Upper lobe of left lung (tissue), 4 donors: ENCODE results near the gene SH3PXD2A.

ENCODE experiments used
- EP300 ChIP-seq, 4 donors: sonication (generic); formaldehyde crosslinking; IDR thresholded peaks; one replicate each; pipeline ENCODE4 v1.5.1; 2017; ENCODE audit warnings: antibody characterized with exemption in 4 of 4, control low read depth in 2 of 4
- POLR2A ChIP-seq, 4 donors: fragments of 450-650 bp; IDR thresholded peaks; one replicate each; pipeline ENCODE4 v1.5.1; 2016 to 2017; ENCODE audit warnings: antibody characterized with exemption in 4 of 4, mild to moderate bottlenecking in 2 of 4
- POLR2AphosphoS5 ChIP-seq, 2 donors: sonication (generic); formaldehyde crosslinking; IDR thresholded peaks; one replicate each; pipeline ENCODE4 v1.5.1; 2017; ENCODE audit warnings: antibody characterized with exemption in 2 of 2
- TF ChIP-seq, protein P1 (sequence below), 6 experiments: fragments of 450-650 bp in 4 of 6; fragments of 200-600 bp in 2 of 6; sonication (generic) in 2 of 6; IDR thresholded peaks; one replicate each; pipeline ENCODE4 v1.5.1; 2016 to 2019; ENCODE audit warnings: antibody characterized with exemption in 6 of 6

DNA sequence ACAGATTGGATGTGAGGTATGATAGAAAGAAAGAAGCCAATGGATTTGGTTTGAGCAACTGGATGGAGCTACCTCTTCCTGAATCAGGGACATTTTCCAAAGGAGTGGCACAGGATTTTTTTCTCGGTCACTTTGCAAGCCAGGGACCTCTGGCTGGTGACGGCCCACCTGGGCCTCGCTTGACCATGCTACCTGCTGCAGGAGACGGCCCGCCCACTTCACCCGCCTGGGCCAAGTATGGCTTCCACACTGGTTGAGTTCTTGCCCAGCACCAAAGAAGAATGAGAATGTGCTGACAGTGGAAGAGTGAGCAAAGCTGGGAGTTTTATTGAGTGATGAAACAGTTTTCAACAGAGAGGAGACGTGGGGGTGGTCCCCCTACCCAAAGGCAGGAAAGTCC, 24.5 kb upstream of the SH3PXD2A start:
- TF ChIP-seq, protein P1, sequence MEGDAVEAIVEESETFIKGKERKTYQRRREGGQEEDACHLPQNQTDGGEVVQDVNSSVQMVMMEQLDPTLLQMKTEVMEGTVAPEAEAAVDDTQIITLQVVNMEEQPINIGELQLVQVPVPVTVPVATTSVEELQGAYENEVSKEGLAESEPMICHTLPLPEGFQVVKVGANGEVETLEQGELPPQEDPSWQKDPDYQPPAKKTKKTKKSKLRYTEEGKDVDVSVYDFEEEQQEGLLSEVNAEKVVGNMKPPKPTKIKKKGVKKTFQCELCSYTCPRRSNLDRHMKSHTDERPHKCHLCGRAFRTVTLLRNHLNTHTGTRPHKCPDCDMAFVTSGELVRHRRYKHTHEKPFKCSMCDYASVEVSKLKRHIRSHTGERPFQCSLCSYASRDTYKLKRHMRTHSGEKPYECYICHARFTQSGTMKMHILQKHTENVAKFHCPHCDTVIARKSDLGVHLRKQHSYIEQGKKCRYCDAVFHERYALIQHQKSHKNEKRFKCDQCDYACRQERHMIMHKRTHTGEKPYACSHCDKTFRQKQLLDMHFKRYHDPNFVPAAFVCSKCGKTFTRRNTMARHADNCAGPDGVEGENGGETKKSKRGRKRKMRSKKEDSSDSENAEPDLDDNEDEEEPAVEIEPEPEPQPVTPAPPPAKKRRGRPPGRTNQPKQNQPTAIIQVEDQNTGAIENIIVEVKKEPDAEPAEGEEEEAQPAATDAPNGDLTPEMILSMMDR (IDR thresholded peaks at IDR 0.05) = no peak
- TF ChIP-seq POLR2A (IDR thresholded peaks at IDR 0.05) (no peak), POLR2AphosphoS5 (IDR thresholded peaks at IDR 0.05) (no peak), EP300 (IDR thresholded peaks at IDR 0.05) (no peak)
